GDM1 (cell line): ENCODE results near the gene ASB11.

Source experiments
- DNase-seq: peaks from one replicate; lab custom pipeline; 2025; lab: John Stamatoyannopoulos, UW

The ASB11 gene, protein sequence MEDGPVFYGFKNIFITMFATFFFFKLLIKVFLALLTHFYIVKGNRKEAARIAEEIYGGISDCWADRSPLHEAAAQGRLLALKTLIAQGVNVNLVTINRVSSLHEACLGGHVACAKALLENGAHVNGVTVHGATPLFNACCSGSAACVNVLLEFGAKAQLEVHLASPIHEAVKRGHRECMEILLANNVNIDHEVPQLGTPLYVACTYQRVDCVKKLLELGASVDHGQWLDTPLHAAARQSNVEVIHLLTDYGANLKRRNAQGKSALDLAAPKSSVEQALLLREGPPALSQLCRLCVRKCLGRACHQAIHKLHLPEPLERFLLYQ

DNA sequence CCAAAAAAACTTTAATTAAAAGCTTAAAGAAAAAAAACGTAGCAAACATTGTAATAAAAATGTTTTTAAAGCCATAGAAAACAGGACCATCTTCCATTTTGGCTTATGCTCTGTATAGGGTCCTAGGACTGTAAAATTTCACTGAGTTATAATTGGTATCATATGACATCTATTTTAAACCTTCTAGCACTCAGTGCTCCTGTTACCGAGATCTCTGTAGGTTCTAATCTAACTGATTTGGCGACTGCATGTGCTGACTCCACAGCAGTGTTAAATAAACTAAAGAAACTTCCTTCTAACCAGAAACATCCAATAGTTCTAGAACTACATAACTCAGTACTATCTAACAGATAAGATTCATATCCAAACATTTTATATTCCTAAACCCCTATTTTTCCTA lies at the start of gene ASB11:
Gene ASB11, minus strand, starts transcription at position 132 of the 400 bp plus-strand sequence. Its CDS starts 35 bp downstream, at position 97.
- DNase-seq: no peak

DNA sequence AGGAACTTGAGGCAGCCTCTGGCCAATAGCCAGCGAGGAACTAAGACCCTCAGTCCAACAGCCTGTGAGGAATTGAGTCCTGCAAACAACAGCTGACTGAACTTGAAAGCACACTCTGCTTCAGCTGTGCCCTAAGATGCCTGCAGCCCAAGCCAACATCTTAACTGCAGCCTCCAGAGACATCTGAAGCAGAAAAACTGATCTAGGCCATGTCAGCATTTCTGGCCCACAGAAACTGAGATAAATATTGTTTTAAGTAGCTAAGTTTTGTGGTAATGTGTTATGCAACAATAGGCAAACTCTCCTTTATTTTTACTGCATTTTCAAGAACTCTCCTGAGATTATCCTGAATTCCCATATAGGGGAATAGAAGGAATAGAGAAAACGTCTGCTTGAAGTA lies 44.3 kb upstream of the ASB11 start:
- no peak for DNase-seq

DNA sequence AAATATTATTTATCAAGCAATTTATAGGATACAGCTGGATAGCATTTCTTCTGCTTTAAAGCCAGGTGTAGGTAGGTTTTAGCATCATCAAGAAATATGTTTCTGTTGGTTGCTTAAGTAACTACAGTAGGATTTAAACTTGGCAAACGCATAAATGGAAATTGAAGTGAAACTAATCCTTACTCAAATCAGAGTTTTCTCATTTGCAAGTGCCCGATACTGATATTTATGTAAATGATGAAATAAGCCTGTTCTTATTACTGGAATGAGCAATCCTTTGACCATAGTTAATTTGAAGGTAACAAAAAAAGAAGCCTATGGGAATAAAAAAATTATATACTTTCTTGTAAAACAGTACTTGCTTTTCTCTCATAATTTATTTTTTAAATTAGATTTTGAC lies 43.1 kb upstream of the ASB11 start:
- no peak for DNase-seq

DNA sequence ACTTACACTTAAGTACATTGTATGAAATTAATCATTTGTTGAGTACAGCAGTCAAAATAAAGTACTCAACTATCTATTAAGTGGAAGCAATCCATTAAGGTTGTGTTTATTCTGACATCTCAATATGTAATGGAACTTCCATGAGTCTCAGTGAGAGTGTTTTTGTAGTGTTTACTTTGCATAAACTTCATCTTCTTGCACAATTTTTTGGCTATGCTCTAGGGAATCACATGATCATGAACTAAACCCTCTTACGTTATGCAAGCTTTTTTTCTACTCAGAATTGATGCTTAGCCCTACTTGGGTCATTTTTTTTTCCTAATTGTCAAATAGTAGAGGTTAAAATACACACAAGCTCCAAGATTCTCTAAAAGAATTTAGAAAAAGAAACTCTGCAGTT lies 41.0 kb upstream of the ASB11 start:
- DNase-seq: no peak

DNA sequence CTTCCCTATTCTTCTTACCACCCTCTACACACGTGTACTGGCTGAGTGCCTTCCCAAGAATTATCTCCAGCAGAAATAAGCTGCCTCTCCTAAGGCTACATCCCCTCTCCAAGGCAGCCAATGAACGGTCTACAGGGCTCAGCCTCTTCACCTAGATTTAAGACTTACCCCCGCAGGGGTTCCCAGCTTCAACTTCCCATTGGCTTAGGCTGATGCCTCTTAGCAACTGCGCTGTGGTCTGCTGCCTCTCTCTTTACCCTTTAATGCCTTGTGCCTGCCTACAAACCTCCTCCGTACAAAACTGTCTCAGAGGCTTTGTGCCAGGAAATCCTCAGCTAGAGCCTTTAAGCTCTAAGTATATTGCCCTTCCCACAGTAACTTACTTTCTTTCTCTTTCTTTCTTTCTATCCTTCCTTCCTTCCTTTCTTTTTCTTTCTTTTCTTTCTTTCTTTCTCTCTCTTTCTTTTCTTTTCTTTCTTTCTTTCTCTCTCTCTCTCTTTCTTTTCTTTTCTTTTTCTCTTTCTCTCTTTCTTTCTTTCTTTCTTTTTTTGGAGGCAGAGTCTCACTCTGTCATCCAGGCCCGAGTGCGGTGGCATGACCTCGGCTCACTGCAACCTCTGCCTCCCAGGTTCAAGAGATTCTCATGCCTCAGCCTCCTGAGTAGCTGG lies 35.0 kb upstream of the ASB11 start:
- DNase-seq: no peak

DNA sequence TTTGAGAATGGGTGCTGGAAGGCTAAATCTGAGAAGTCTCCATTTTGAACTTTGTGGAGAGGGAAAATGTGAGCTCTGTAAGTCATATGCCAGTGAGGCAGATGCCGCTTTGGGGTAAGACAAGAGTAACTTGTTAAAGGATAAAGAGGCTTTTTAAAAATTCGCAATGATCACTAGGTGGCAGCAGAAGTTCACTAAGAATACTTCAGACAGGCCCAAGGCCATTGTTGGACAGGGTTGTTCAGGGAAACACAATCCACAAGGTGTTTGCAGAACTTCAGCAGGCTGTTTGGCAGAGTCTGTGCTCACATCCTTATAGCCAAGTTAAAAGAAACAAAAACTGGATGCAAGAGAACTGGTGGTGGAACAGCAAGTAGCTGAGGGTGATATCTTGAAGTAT lies 33.6 kb upstream of the ASB11 start:
- peak; percentile 22 for DNase-seq

DNA sequence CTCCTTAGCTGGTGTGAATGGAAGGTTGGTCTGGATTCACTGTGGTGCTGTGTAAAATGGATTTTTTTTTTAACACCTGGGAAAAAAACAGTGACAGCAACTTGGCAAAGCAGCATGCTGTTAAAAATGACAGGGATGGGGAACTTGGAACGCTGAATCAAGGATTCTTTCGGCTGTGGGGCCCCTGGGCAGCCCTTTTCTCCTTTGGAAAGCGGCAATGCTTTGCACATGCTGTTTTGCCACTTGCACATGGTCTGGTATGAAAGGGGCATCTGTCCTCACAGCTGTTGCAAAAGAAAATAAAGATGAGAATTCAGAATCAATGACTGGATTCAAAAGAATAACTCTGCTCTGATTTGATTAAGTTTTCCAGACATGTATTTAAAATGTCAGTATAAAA lies 30.5 kb upstream of the ASB11 start:
- no peak for DNase-seq

DNA sequence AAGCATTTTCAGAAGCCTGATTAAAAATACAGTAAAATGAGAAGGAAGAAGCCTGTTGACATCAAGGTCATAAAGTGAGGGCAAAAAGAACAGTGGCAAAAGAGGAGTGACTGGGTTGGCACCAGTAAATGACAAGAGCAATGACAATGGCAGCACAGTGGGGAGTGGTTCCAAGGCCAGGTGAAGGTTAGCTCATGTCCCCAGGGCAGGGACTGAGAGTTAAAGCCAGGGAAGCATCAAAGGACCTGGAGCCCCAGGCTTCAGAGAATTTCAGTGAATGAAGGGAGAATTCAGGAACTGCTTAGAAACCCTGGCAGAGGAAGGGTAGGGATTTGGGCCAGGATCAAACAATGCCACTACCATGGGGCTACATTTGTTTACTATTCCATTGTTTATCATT lies 28.7 kb upstream of the ASB11 start:
- no peak for DNase-seq

DNA sequence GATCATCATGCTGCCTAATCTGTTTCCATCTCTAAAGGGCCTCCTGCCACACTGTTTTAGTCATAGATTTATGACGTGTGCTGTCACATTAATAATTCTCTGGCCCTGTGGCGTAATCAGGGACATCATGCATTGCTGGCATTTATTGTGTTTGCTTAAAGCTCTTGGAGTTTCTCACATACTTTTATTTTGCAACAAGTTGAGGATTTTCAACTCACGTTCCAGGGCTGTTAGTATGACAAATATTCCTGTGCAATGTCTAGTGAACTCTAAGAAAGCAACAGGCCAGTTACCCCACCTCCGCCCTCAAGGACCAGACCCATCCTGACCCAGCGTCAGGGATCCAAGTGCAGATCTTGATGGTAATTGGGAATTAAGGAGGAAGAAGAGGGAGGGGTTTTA lies 27.6 kb upstream of the ASB11 start:
- DNase-seq: no peak

DNA sequence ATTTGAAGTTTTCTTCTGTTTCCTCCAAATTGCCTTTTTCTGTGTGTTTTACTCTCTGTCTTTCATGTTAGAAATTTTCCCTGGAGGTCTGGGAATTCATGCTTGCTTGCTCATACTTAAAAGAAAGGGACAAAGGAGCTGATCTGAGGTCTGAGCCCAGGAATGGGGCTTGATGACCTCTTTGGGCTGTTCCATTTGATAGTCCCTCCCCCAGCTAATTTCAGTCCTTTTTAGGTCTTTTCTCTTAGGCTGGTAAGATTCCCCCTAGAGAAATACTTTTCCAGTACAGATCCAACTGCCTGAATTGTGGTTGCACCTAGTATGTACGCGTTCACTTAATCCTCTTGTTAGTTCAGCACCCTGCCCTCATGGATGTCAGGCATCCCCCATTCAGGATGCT lies 25.4 kb upstream of the ASB11 start:
- no peak for DNase-seq

DNA sequence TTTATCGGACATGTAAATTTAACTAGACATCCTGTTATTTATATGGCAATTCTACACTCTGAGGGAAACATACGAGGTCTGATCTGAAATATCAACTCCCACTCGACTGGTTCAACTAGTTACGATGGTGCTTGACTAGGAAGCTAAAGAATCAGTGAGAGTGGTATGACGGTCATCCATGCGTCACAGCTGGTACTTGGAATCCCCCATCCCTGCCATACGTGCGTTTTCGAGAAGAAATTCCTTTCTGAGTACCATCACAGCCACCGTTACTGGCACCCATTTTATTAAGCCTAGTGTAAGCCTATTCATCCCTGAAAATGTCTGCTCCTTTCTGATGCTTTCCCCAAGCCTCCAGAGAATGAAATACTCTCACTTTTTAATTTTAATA lies 20.6 kb upstream of the ASB11 start:
- no peak for DNase-seq

DNA sequence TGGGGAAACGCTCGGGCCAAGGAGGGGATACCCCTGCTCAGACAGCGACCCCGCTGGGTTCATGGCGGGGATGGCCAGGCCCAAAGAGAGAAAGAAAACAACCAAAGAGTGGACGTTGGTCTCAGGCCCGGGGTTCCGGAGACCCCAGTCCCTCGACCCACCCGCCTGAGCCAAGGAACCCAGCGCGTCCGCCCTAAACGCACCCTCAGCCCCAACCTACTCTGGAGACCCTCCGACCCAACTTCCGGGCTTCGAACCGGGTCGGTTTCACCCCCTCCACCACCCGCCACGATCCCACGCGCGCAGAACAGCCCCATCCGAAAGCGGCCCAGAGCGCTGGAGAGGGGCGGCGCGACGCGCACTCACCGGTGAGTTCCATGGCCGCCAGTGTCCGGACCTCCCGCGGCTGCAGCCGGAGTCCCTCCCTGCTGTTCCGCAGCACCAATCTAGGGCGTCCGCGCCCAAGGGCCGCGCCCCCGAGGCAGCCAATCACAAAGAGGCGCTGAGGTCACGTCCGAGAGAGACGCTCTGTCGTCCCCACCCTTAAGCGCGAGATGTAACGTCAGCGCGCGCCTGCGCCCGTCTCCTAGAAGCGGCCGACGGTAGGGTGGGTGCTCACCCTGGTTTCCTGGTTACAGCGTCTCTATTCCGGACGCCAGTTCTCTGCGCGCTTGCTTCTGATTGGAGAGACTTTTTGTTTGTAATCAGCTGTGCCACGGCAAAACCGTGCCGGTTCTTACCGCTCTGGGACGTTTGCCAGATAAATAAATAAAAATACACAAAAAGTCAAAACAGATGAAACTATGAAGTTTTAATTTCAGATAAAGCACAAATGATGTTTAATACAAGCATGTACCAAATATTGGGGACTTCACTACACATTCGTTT lies 19.9 kb upstream of the ASB11 start, which contains the start of gene PIGA:
Gene PIGA, minus strand, starts transcription at position 389 of the 888 bp plus-strand sequence. CDS start 3,593 bp downstream, outside the sequence.
- DNase-seq: peak; percentile 87

DNA sequence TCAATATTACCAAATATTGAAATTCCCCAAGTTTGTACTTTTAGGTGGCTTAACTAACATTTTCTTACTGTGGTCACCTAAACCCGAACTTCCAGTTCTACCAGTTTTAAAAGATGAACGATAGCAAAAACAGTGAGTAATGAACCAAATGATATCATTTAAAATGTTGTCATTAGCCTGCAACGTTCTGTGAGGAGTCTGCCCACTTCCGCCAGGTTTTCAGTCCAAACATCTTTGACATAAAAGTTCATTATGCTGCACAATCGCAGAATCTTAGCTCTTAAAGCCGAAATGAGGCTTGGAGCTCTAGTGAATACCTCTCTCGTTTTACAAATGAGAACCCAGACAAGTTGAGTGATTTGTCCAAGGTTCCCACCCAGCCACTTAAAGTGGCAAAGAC lies 19.1 kb upstream of the ASB11 start:
- DNase-seq: no peak

DNA sequence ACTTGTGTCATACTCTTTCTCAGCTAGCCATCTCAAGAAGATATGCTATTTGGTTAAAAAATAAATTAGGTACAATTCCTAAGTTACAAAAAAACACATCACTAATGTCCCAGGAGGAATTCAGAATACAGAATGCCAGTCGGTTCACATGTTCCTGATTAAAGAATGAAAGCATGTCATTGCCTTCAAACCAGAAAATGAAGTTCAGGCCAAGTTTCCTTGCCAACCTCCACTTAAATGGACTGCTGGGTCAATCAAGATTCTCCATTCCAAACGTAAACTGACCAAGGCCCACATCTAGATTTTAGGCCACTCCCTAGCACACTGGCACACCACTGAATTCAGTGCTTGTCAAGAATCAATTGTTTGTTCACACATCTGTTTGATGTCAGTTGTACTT lies 13.4 kb upstream of the ASB11 start:
- DNase-seq: no peak

DNA sequence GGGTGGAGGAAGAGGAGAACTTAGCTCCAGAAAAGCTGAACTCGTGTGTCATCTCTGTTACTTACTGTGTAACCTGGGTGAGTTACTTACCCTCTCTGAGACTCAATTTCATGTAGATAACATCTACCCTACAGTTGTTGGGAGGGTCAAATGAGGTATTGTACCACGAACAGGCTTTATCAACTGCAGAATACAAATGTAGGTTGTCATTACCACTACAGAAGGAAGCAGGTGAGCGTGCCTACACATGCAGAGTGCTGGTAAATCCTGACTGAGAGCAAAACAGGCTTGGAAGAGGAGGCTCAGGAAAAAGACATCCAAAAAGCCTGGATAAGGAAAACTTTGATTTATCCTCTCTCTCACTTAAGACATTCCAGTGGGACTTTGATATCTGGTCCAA lies 12.7 kb upstream of the ASB11 start:
- no peak for DNase-seq

DNA sequence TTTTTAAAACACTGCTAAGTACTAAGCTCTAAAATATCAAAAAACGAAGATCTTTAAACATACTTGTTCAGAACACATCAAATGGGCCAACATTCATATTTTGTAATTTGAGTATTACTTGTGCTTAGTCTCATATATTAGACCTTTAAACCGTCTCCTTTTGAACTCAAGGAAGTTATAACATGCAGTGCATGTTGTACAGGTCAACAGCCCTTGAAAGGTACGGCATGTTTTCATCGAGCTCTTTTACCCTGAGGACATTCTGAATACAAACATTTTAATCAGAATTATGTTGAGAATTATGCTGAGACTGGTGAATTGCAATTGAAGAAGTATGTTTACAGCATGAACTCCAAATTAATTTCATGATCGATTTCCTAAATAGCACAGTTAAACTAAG lies 7.0 kb upstream of the ASB11 start:
- no peak for DNase-seq

DNA sequence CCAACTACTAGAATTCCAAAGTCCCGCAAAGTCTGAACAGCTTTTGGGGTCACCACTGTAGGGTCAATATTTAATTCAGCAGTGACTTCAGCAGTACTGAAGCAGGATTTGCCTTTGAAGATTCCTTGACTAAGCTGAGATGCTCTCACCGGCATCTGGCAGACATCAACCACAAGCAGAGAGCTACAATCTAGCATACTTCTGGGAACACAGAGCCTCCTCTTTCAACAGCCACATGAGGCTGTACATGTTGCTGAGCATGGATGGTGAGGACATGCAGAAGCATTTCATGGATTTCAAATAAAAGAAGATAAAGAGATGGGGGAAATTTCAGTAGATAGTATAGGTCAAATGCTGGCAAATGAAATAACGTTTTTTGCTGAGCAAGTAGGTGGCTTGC lies 6.6 kb upstream of the ASB11 start:
- DNase-seq: no peak

DNA sequence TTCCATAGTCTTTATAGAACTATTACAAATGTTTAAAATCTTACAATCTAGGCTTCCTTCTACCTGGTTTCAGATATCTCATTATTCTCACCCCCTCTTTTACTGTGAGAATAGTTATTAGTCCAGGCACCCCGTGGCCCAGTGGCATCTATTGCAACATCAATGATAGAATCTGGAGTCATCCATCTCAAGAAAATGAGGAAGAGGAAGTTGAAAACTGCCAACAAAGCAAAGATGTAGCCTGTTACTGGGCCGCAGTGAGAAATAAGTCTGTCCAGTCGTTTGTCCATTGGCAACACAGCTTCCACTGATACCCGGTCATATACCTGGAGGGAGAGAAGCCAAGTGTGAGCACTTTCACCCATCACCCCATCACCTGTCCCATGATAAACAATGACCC lies 6.0 kb upstream of the ASB11 start:
- DNase-seq: no peak

DNA sequence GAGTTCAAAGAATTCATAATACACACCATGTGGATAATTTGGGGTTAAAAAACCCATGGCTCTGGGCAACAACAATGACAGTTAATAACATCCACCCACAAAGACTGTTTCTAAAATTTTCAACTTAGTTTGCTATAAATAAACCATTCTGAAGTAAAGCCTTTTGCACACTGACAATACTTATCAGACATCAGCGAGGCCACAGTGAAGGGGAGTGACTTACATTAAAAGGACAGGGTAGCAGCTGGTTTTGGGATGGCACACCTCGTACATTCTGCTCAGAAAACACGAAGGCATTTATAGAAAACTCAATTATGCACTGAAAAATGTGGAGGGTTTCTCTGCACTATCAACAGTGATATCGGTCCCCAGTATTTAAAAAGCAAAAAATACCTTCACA lies 4.9 kb upstream of the ASB11 start:
- DNase-seq: no peak

DNA sequence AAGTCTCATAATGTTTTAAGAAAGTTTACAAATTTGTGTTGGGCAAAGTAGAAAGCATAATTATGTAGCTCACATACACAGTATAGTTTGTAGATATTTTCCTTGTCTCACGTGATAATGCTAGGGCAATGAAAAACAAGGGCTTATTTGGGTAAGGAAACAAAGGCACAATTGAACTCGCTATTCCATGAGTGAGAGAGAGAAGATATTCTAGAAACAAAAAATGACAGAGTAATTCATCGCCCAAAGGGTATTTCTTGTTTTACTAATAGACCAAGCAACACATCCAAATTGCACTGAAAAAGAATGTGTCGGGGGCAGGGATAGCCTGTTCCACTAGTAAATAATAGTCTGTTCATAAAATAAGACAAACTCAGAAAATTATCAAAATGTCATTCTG lies 3.6 kb upstream of the ASB11 start:
- no peak for DNase-seq

DNA sequence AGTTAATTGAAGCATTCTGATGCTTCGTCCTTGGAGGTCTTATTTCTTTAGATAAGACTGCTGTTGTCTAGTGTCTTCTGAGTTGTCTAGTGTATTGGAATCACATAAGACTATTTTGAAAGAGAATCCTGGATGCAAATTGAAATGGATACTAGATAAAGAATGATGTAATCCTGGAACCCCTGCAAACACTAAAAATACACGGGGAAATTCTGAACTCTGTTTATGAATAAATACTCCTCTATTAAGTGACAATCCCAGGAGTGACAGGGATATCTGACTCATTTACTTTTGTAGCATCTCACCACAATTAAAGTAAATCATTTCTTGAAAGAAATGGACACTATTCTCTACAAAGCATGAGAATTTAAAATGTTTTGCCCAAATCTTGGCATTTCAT lies 968 bp downstream of the ASB11 start:
- DNase-seq: no peak

DNA sequence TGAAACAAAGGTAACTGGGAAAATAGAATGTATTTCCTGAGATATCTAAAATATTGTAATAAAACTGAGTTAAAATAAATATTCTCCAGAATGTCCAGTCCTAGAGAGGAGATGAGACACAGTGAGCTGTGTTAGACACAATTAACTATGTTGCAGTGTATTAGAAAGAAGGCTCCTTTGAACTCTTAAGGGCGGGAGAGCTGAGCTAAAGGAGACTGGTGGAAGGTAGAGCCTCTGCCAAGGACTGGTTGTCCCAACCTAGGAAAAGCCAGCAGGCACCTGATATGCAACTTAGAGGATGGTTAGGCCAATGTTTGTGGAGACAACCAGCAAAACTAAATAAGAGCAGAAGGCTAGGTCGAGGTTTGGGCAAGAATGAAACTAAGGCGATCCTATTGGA lies 4.3 kb downstream of the ASB11 start:
- DNase-seq: no peak

DNA sequence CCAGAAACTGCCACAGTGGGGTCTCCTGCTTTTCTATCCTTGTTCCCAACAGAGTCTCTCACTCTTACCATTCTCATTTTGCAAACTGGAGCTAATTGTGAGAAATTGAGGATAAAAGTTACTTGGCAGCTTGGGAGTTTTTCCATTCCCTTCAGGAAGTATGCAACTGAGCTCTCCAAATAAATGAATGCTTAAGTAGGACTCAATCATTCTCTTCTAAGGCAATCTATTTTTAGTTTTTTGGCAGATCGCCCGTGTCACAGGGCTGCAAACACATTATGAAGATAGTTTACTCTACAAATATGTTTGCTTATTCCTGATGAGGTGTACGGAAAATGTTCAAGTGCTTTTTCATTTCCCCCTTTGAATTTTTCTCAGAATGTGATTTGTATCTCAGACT lies 5.3 kb downstream of the ASB11 start:
- no peak for DNase-seq
